HL-60 (cell line): ENCODE measurements around the gene CACNA2D1.

Experiments
- DNase-seq, 2 experiments: peaks; one replicate each; pipeline ENCODE4 v3.0.0-alpha.2; 2010 to 2020; ENCODE audit warnings: low read depth in 1 of 2, low spot score in 1 of 2
- H3K27ac ChIP-seq: fragments of 250-450 bp; sonication (Bioruptor Pico); replicated peaks from 2 replicates; pipeline ENCODE4 v1.5.1; 2020; ENCODE audit warnings: mild to moderate bottlenecking, moderate library complexity
- H3K27me3 ChIP-seq: fragments of 250-450 bp; sonication (Bioruptor Pico); 2 replicates; pipeline ENCODE4 v1.5.1; 2021; ENCODE audit warnings: mild to moderate bottlenecking, moderate library complexity; ENCODE audit not compliant: insufficient read depth, poor library complexity, severe bottlenecking
- H3K4me3 ChIP-seq: replicated peaks from 2 replicates; pipeline ENCODE4 v1.5.1; 2011; ENCODE audit warnings: mild to moderate bottlenecking, control low read depth, low read length; ENCODE audit not compliant: insufficient read depth
- GABPA ChIP-seq: IDR thresholded peaks from 2 replicates; pipeline ENCODE4 v1.6.1; 2012; ENCODE audit warnings: low read depth
- POLR2AphosphoS5 ChIP-seq: IDR thresholded peaks from 2 replicates; pipeline ENCODE4 v1.6.1; 2012; ENCODE audit warnings: low read depth
- SPI1 ChIP-seq: IDR thresholded peaks from 2 replicates; pipeline ENCODE4 v1.6.1; 2012; ENCODE audit warnings: low read depth, mild to moderate bottlenecking, borderline replicate concordance
- TF ChIP-seq, protein P1 (sequence below): IDR thresholded peaks from 2 replicates; pipeline ENCODE4 v1.6.1; 2012; ENCODE audit warnings: low read depth; ENCODE audit not compliant: insufficient replicate concordance
- TF ChIP-seq, protein P2 (sequence below): IDR thresholded peaks from one replicate; pipeline ENCODE4 v1.5.1; 2011; ENCODE audit warnings: low read length, control low read depth, inconsistent platforms; ENCODE audit not compliant: insufficient read depth

CACNA2D1 gene

GRCh38 chr7:82172017-82172416 is 271.6 kb downstream of the CACNA2D1 start:
- TF ChIP-seq GABPA, result no peak
- TF ChIP-seq, protein P1, sequence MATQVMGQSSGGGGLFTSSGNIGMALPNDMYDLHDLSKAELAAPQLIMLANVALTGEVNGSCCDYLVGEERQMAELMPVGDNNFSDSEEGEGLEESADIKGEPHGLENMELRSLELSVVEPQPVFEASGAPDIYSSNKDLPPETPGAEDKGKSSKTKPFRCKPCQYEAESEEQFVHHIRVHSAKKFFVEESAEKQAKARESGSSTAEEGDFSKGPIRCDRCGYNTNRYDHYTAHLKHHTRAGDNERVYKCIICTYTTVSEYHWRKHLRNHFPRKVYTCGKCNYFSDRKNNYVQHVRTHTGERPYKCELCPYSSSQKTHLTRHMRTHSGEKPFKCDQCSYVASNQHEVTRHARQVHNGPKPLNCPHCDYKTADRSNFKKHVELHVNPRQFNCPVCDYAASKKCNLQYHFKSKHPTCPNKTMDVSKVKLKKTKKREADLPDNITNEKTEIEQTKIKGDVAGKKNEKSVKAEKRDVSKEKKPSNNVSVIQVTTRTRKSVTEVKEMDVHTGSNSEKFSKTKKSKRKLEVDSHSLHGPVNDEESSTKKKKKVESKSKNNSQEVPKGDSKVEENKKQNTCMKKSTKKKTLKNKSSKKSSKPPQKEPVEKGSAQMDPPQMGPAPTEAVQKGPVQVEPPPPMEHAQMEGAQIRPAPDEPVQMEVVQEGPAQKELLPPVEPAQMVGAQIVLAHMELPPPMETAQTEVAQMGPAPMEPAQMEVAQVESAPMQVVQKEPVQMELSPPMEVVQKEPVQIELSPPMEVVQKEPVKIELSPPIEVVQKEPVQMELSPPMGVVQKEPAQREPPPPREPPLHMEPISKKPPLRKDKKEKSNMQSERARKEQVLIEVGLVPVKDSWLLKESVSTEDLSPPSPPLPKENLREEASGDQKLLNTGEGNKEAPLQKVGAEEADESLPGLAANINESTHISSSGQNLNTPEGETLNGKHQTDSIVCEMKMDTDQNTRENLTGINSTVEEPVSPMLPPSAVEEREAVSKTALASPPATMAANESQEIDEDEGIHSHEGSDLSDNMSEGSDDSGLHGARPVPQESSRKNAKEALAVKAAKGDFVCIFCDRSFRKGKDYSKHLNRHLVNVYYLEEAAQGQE, result no peak
- no peak for TF ChIP-seq SPI1
- TF ChIP-seq, protein P2, sequence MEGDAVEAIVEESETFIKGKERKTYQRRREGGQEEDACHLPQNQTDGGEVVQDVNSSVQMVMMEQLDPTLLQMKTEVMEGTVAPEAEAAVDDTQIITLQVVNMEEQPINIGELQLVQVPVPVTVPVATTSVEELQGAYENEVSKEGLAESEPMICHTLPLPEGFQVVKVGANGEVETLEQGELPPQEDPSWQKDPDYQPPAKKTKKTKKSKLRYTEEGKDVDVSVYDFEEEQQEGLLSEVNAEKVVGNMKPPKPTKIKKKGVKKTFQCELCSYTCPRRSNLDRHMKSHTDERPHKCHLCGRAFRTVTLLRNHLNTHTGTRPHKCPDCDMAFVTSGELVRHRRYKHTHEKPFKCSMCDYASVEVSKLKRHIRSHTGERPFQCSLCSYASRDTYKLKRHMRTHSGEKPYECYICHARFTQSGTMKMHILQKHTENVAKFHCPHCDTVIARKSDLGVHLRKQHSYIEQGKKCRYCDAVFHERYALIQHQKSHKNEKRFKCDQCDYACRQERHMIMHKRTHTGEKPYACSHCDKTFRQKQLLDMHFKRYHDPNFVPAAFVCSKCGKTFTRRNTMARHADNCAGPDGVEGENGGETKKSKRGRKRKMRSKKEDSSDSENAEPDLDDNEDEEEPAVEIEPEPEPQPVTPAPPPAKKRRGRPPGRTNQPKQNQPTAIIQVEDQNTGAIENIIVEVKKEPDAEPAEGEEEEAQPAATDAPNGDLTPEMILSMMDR, result no peak
- Histone ChIP-seq H3K27me3 (no peaks in the 10 kb centered on the region), H3K4me3 (no peak overlapping the region), H3K27ac (no peak overlapping the region)
- DNase-seq, result no peak

DNA sequence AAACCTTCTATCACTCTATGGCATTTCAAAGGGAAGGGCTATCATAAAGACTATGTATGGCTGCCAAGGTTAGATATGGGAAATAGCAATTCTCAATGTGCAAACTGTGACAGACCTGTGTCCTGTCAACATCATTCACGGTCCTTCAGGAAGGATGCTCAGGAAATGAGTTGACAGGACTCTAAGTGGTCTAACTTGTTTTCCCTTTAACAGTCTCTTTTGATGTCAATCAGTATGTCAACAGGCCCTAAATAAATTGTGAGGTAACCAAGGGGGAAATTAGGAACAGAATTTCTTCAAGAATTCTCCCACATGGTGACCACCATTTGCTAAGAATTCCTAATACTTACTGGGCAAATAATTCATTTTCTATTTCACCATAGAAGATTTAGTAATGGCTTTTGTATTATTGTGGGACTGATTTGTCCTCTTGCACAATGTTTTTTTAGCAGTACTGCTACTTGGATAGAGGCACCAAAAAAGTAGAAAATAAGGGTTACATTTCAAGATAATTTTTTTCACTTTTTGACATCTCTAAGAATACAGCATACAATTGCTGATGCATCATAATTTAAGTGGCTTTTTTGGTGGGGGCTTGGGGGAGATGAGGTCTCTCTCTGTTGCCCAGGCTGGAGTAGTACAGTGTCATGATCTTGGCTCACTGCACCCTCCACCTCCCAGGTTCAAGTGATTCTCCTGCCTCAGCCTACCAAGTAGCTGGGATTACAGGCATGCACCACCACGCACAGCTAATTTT is 275.8 kb downstream of the CACNA2D1 start:
- Histone ChIP-seq H3K4me3 (no peak overlapping the region), H3K27ac (no peak overlapping the region), H3K27me3 (no peaks in the 10 kb centered on the region)
- no peak for DNase-seq
- TF ChIP-seq POLR2AphosphoS5 (no peak), GABPA (no peak), SPI1 (no peak)
- TF ChIP-seq, protein P2, result no peak
- TF ChIP-seq, protein P1, result no peak

- TF ChIP-seq, protein P2, result no peak
- TF ChIP-seq GABPA (no peak), SPI1 (no peak), POLR2AphosphoS5 (no peak)
- TF ChIP-seq, protein P1, result no peak
- no peak for DNase-seq
- no peak overlapping the region for H3K4me3 ChIP-seq
- no peaks in the 10 kb centered on the region for H3K27me3 ChIP-seq
- H3K27ac ChIP-seq, result no peak overlapping the region
These were observed 277.1 kb downstream of the CACNA2D1 start for GRCh38 chr7:82166260-82167015.
